RWPE1 (cell line): ENCODE results near the gene TSPAN31.

Experiments used
- CTCF ChIA-PET: fragments of 350-600 bp; sonication (Branson Sonifier 250); formaldehyde crosslinking; extraction: SDS; loops from one replicate; lab custom pipeline; 2021; lab: Yijun Ruan, JAX
- POLR2A ChIA-PET: fragments of 400-600 bp; formaldehyde crosslinking; extraction: SDS; loops from one replicate; lab custom pipeline; 2020; ENCODE audit warnings: antibody characterized with exemption; ENCODE audit not compliant: low non-redundant PET; lab: Yijun Ruan, JAX
- DNase-seq: peaks from one replicate; pipeline ENCODE4 v3.0.0; 2012; ENCODE audit warnings: low spot score
- H3K27ac ChIP-seq: fragments of 450-650 bp; 2 replicates; pipeline ENCODE4 v1.5.1; 2017
- CTCF ChIP-seq: fragments of 450-650 bp; conservative IDR thresholded peaks from 2 replicates; pipeline ENCODE4 v1.5.1; 2017; ENCODE audit warnings: low read depth, mild to moderate bottlenecking

Gene TSPAN31

GRCh38 chr12:57755454-57756372 lies 10.9 kb downstream of the TSPAN31 start:
- CTCF ChIA-PET: interaction anchor here (0.5 to 0.9 kb wide), 5 partner anchors 9 to 214 kb away, joined by 3 to 6 read pairs (median 3); no protein-coding TSS in a partner anchor
- peak overlapping the region; percentile 79 for H3K27ac ChIP-seq
- no peak for TF ChIP-seq CTCF
- no peak for DNase-seq
- POLR2A ChIA-PET: interaction anchor here (0.6 kb wide), 1 partner anchor 146 kb away, joined by 3 read pairs; no protein-coding TSS in a partner anchor

GRCh38 chr12:57756406-57757341 lies 11.8 kb downstream of the TSPAN31 start:
- CTCF ChIA-PET: interaction anchor here (0.5 to 1.2 kb wide), 6 partner anchors 10 to 648 kb away, joined by 3 to 6 read pairs (median 4); no protein-coding TSS in a partner anchor
- TF ChIP-seq CTCF: peak; percentile 82
- peak; percentile 66 for DNase-seq
- POLR2A ChIA-PET: interaction anchor here (0.5 kb wide), 1 partner anchor 76 kb away, joined by 10 read pairs; no protein-coding TSS in a partner anchor
- no peak overlapping the region for H3K27ac ChIP-seq

GRCh38 chr12:57757771-57758170 lies 12.9 kb downstream of the TSPAN31 start:
- ChIA-PET POLR2A (no interaction called here), CTCF (no interaction called here)
- no peak for DNase-seq
- no peak overlapping the region for H3K27ac ChIP-seq
- TF ChIP-seq CTCF: no peak

- no peak for TF ChIP-seq CTCF
- ChIA-PET CTCF (interaction anchor here (0.5 to 1.0 kb wide), 3 partner anchors 8 to 77 kb away, joined by 3 read pairs; partner anchors contain the start of gene CYP27B1), POLR2A (no interaction called here)
- H3K27ac ChIP-seq: no peak overlapping the region
- DNase-seq: no peak
Measured at GRCh38 chr12:57758552-57759359, 13.9 kb downstream of the TSPAN31 start.

GRCh38 chr12:57759360-57759980 lies 14.6 kb downstream of the TSPAN31 start:
- ChIA-PET POLR2A (no interaction called here), CTCF (interaction anchor here (0.5 to 1.0 kb wide), 4 partner anchors 20 to 78 kb away, joined by 3 read pairs; no protein-coding TSS in a partner anchor)
- DNase-seq: no peak

More at GRCh38 chr12:57759360-57759980, 14.6 kb downstream of the TSPAN31 start:
- TF ChIP-seq CTCF: peak; percentile 64
- no peak overlapping the region for H3K27ac ChIP-seq
